ENCODE measurements around the gene VASH1.
A peak's percentile ranks its signal among the peaks of the same experiment; 100 is the strongest.

The VASH1 gene

GRCh38 chr14:76784881-76785280 lies 23.6 kb downstream of the VASH1 start:
- Histone ChIP-seq H3K9me3 (replicated peaks in 1 of 2; ENCODE audit: control insufficient read depth in 2 of 2, insufficient read depth in 1 of 2, low read depth in 1 of 2, low read length in 2 of 2) (no peaks in the 10 kb centered on the region), H4K8ac (ENCODE audit: low read depth, low read length) (no peak overlapping the region), H3K27ac (replicated peaks; ENCODE audit: low read length) (no peak overlapping the region), H3K9ac (ENCODE audit: low read depth, low read length, poor library complexity) (no peak overlapping the region), H2BK12ac (ENCODE audit: low read length) (no peak overlapping the region), H2BK15ac (ENCODE audit: low read length) (no peak overlapping the region), H3K36me3 (replicated peaks in 1 of 2; ENCODE audit: control insufficient read depth in 2 of 2, insufficient read depth in 2 of 2, low read length in 2 of 2) (peaks cover 32 to 84% of the 10 kb centered on the region in 2 donors), H2BK5ac (ENCODE audit: low read length) (no peak overlapping the region), H2BK120ac (ENCODE audit: low read depth, low read length) (no peak overlapping the region), H3K4me1 (ENCODE audit: control insufficient read depth in 2 of 2, insufficient read depth in 1 of 2, low read depth in 1 of 2, low read length in 2 of 2) (peaks cover 0 to 2% of the 10 kb centered on the region in 2 donors), H3K4me2 (ENCODE audit: insufficient read depth, low read length, poor library complexity, severe bottlenecking) (no peak overlapping the region), H3K79me1 (ENCODE audit: low read depth, low read length) (no peaks in the 10 kb centered on the region), H3K4me3 (ENCODE audit: low read length in 2 of 2) (no peak overlapping the region), H2AK5ac (ENCODE audit: low read depth, low read length) (no peak overlapping the region), H3K23ac (ENCODE audit: low read depth, low read length, poor library complexity) (no peak overlapping the region), H3K18ac (ENCODE audit: low read length) (no peak overlapping the region), H3K27me3 (ENCODE audit: control insufficient read depth in 3 of 3, insufficient read depth in 3 of 3, low read depth in 1 of 3, low read length in 3 of 3) (no peaks in the 10 kb centered on the region), H3K14ac (ENCODE audit: low read length) (no peak overlapping the region), H4K91ac (ENCODE audit: low read depth, low read length, poor library complexity) (no peak overlapping the region), H2AFZ (ENCODE audit: low read length) (no peak overlapping the region), H3K4ac (ENCODE audit: low read length) (no peak overlapping the region)
- peak; percentile 79 for DNase-seq (ENCODE audit: low spot score)
- WGBS, 2 donors (ENCODE audit: extremely low coverage in 2 of 2, insufficient read length in 2 of 2, insufficient replicate concordance in 1 of 2), result no CpG with 5 or more reads among the region's 2 CpGs

- Histone ChIP-seq H4K91ac (ENCODE audit: low read depth, low read length, poor library complexity) (no peak overlapping the region), H2AK5ac (ENCODE audit: low read depth, low read length) (no peak overlapping the region), H3K79me1 (ENCODE audit: low read depth, low read length) (no peaks in the 10 kb centered on the region), H2BK12ac (ENCODE audit: low read length) (no peak overlapping the region), H3K14ac (ENCODE audit: low read length) (no peak overlapping the region), H4K8ac (ENCODE audit: low read depth, low read length) (no peak overlapping the region), H3K23ac (ENCODE audit: low read depth, low read length, poor library complexity) (no peak overlapping the region), H3K4me3 (ENCODE audit: low read length in 2 of 2) (no peak overlapping the region), H3K36me3 (replicated peaks in 1 of 2; ENCODE audit: control insufficient read depth in 2 of 2, insufficient read depth in 2 of 2, low read length in 2 of 2) (peaks cover 39 to 87% of the 10 kb centered on the region in 2 donors), H3K27me3 (ENCODE audit: control insufficient read depth in 3 of 3, insufficient read depth in 3 of 3, low read depth in 1 of 3, low read length in 3 of 3) (no peaks in the 10 kb centered on the region), H2AFZ (ENCODE audit: low read length) (no peak overlapping the region), H3K4ac (ENCODE audit: low read length) (no peak overlapping the region), H2BK5ac (ENCODE audit: low read length) (no peak overlapping the region), H3K9me3 (replicated peaks in 1 of 2; ENCODE audit: control insufficient read depth in 2 of 2, insufficient read depth in 1 of 2, low read depth in 1 of 2, low read length in 2 of 2) (peaks cover 0 to 5% of the 10 kb centered on the region in 2 donors), H3K4me1 (ENCODE audit: control insufficient read depth in 2 of 2, insufficient read depth in 1 of 2, low read depth in 1 of 2, low read length in 2 of 2) (peaks cover 0 to 2% of the 10 kb centered on the region in 2 donors), H2BK15ac (ENCODE audit: low read length) (no peak overlapping the region), H3K18ac (ENCODE audit: low read length) (no peak overlapping the region), H3K9ac (ENCODE audit: low read depth, low read length, poor library complexity) (no peak overlapping the region), H3K4me2 (ENCODE audit: insufficient read depth, low read length, poor library complexity, severe bottlenecking) (no peak overlapping the region), H3K27ac (replicated peaks; ENCODE audit: low read length) (no peak overlapping the region), H2BK120ac (ENCODE audit: low read depth, low read length) (no peak overlapping the region)
- no peak for DNase-seq (ENCODE audit: low spot score)
- no CpG with 5 or more reads among the region's 2 CpGs for WGBS, 2 donors (ENCODE audit: extremely low coverage in 2 of 2, insufficient read length in 2 of 2, insufficient replicate concordance in 1 of 2)
Measured at GRCh38 chr14:76786601-76787000, 25.3 kb downstream of the VASH1 start.

- H3K36me3 ChIP-seq (replicated peaks in 1 of 2; ENCODE audit: control insufficient read depth in 2 of 2, insufficient read depth in 2 of 2, low read length in 2 of 2), result peaks cover 29 to 72% of the 10 kb centered on the region in 2 donors
- no peaks in the 10 kb centered on the region for H3K4me1 ChIP-seq (ENCODE audit: control insufficient read depth in 2 of 2, insufficient read depth in 1 of 2, low read depth in 1 of 2, low read length in 2 of 2)
- DNase-seq (ENCODE audit: low spot score), result no peak
- H3K4me3 ChIP-seq (ENCODE audit: low read length in 2 of 2), result no peak overlapping the region
- H2AK5ac ChIP-seq (ENCODE audit: low read depth, low read length), result no peak overlapping the region
- H2BK12ac ChIP-seq (ENCODE audit: low read length), result no peak overlapping the region
- no peak overlapping the region for H2AFZ ChIP-seq (ENCODE audit: low read length)
- no peak overlapping the region for H3K18ac ChIP-seq (ENCODE audit: low read length)
- no peak overlapping the region for H3K27ac ChIP-seq (replicated peaks; ENCODE audit: low read length)
- no peak overlapping the region for H2BK15ac ChIP-seq (ENCODE audit: low read length)
- H3K14ac ChIP-seq (ENCODE audit: low read length), result no peak overlapping the region
- H3K79me1 ChIP-seq (ENCODE audit: low read depth, low read length), result no peaks in the 10 kb centered on the region
- no peaks in the 10 kb centered on the region for H3K27me3 ChIP-seq (ENCODE audit: control insufficient read depth in 3 of 3, insufficient read depth in 3 of 3, low read depth in 1 of 3, low read length in 3 of 3)
- WGBS, 2 donors (ENCODE audit: extremely low coverage in 2 of 2, insufficient read length in 2 of 2, insufficient replicate concordance in 1 of 2), result no CpG with 5 or more reads among the region's 2 CpGs
- H4K8ac ChIP-seq (ENCODE audit: low read depth, low read length), result no peak overlapping the region
- no peak overlapping the region for H3K23ac ChIP-seq (ENCODE audit: low read depth, low read length, poor library complexity)
- H4K91ac ChIP-seq (ENCODE audit: low read depth, low read length, poor library complexity), result no peak overlapping the region
- no peak overlapping the region for H3K9ac ChIP-seq (ENCODE audit: low read depth, low read length, poor library complexity)
- H2BK120ac ChIP-seq (ENCODE audit: low read depth, low read length), result no peak overlapping the region
- no peak overlapping the region for H3K4ac ChIP-seq (ENCODE audit: low read length)
- H3K9me3 ChIP-seq (replicated peaks in 1 of 2; ENCODE audit: control insufficient read depth in 2 of 2, insufficient read depth in 1 of 2, low read depth in 1 of 2, low read length in 2 of 2), result peaks cover 0 to 14% of the 10 kb centered on the region in 2 donors
- H3K4me2 ChIP-seq (ENCODE audit: insufficient read depth, low read length, poor library complexity, severe bottlenecking), result no peak overlapping the region
- no peak overlapping the region for H2BK5ac ChIP-seq (ENCODE audit: low read length)
Measured at GRCh38 chr14:76792422-76792821, 31.2 kb downstream of the VASH1 start.

DNA sequence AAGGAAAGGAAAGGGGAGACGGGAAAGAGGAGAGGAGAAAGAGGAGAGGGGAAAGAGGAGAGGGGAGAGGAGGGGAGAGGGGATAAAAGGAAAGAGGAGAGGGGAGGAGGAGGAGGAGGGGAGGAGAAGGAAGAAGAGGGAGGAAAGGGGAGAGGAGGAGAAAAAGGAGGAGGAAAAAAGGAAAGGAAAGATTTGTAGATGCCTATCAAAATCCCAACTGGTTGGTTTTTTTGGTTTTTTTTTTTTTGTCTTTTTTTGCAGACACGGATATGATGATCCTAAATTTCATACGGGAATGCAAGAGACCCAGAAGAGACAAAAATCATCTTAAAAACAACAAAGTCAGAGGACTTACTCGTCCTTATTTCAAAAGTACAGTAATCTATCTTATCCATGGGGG lies 32.1 kb downstream of the VASH1 start:
- Histone ChIP-seq H2BK15ac (ENCODE audit: low read length) (no peak overlapping the region), H3K14ac (ENCODE audit: low read length) (no peak overlapping the region), H2BK5ac (ENCODE audit: low read length) (no peak overlapping the region), H3K36me3 (replicated peaks in 1 of 2; ENCODE audit: control insufficient read depth in 2 of 2, insufficient read depth in 2 of 2, low read length in 2 of 2) (peaks cover 24 to 72% of the 10 kb centered on the region in 2 donors), H3K4me3 (ENCODE audit: low read length in 2 of 2) (no peak overlapping the region), H3K79me1 (ENCODE audit: low read depth, low read length) (no peaks in the 10 kb centered on the region), H3K27ac (replicated peaks; ENCODE audit: low read length) (no peak overlapping the region), H4K8ac (ENCODE audit: low read depth, low read length) (no peak overlapping the region), H3K9ac (ENCODE audit: low read depth, low read length, poor library complexity) (no peak overlapping the region), H2BK12ac (ENCODE audit: low read length) (no peak overlapping the region), H2AFZ (ENCODE audit: low read length) (no peak overlapping the region), H2AK5ac (ENCODE audit: low read depth, low read length) (no peak overlapping the region), H3K27me3 (ENCODE audit: control insufficient read depth in 3 of 3, insufficient read depth in 3 of 3, low read depth in 1 of 3, low read length in 3 of 3) (no peaks in the 10 kb centered on the region), H3K4ac (ENCODE audit: low read length) (no peak overlapping the region), H3K9me3 (replicated peaks in 1 of 2; ENCODE audit: control insufficient read depth in 2 of 2, insufficient read depth in 1 of 2, low read depth in 1 of 2, low read length in 2 of 2) (peaks cover 0 to 14% of the 10 kb centered on the region in 2 donors), H3K23ac (ENCODE audit: low read depth, low read length, poor library complexity) (no peak overlapping the region), H3K4me2 (ENCODE audit: insufficient read depth, low read length, poor library complexity, severe bottlenecking) (no peak overlapping the region), H2BK120ac (ENCODE audit: low read depth, low read length) (no peak overlapping the region), H4K91ac (ENCODE audit: low read depth, low read length, poor library complexity) (no peak overlapping the region), H3K18ac (ENCODE audit: low read length) (no peak overlapping the region), H3K4me1 (ENCODE audit: control insufficient read depth in 2 of 2, insufficient read depth in 1 of 2, low read depth in 1 of 2, low read length in 2 of 2) (no peaks in the 10 kb centered on the region)
- WGBS, 2 donors (ENCODE audit: extremely low coverage in 2 of 2, insufficient read length in 2 of 2, insufficient replicate concordance in 1 of 2), result no CpG with 5 or more reads among the region's 4 CpGs
- no peak for DNase-seq (ENCODE audit: low spot score)
